Mesangial cell (primary cell): ENCODE data around the gene PRAMEF17. TPM values are rescaled to one million over a fixed set of nuclear protein-coding genes. Genes with fewer than 3 reads are reported as not detected.

ENCODE experiments used
- total RNA-seq: library from RNA; depleted of rRNA; stranded (reverse); fragments of >200 nt; gene quantifications from 2 replicates; pipeline ENCODE4 v1.2.3, GENCODE V29; 2015

The PRAMEF17 gene, protein sequence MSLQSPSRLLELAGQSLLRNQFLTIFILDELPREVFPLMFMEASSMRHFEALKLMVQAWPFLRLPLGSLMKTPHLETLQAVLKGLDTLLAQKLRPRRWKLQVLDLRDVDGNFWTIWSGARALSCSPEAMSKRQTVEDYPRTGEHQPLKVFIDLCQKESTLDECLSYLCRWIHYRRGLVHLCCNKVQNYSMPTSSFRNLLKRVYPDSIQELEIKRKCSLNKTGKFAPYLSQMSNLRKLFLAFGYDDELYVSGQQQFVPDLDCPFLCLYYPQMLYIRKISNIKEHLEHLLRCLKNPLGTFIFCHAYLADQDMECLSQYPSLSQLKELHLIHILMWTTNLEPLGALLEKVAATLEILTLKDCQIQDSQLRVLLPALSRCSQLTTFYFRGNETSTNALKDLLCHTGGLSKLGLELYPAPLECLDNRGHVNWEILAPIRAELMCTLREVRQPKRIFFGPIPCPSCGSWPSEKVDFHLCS
- not detected in 2 replicates for total RNA-seq

DNA sequence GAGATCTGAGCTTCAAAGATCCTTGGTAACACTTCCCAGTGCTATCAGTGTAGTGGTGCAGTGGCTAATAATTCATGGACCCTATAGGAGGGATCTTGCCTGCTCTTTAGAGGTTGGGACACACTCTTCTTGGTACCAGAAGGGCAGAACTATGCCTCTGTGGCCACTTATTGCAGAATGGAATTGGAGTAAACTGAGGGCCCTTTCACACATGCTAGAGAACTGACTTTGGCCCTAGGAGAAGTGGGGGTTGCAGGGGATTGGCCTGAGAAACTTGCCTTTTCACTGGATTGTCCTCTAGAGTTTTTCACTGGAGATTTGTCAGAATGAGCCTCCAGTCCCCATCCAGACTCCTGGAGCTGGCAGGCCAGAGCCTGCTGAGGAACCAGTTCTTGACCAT lies at the start of gene PRAMEF17:
PRAMEF17 (plus strand) TSS at position 301 of the 400 bp plus-strand sequence; CDS start at position 327, 26 bp downstream.

DNA sequence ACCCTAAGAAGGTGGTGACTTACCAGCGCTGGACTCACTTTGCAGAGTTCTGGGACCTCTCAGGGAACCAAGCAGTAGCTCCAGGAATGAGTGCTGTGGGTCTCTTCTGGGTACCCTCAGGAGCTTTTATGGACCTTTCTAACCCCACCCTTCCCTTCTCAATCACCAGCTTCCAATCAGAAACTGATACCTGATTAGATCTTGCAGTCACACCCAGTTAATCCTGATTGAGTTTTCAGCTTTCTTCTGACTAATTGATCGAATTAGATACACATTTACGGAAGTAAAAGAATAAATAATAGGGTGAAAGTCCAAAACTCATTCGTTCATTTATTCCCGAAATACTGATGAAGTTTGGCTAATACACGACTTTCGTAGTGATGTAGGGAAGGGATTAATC lies 42.4 kb upstream of the PRAMEF17 start, which contains the start of gene PRAMEF14:
PRAMEF14 (minus strand) TSS at position 101 of the 400 bp plus-strand sequence. CDS start 1,820 bp downstream, outside the sequence.

DNA sequence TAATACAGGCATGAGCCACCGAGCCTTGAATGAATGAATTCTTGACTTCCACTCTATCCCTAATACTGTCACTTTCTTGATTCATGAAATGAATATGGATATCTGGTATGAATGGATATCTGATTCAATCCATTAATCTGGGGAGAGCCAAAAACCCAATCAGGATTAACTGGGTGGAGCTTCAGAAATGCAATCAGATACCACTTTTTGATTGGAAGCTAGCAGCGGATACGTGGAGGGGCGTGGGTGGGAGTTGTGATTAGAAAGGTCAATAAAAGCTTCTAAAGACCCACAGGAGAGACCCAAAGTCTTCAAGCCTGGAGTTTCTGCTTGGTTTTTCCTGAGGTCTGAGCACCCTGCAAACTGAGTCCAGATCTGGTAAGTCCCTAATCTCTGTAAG lies 20.7 kb downstream of the PRAMEF17 start, which contains the start of gene PRAMEF20:
PRAMEF20 (plus strand) TSS at position 301 of the 400 bp plus-strand sequence. CDS start 5,905 bp downstream, outside the sequence.

Other genes starting within 250 kb of the PRAMEF17 start
- gene PRAMEF26, start 233.6 kb upstream of the PRAMEF17 start, total RNA-seq, result not detected in 2 replicates
- gene HNRNPCL4, start 224.0 kb upstream of the PRAMEF17 start, total RNA-seq, result not detected in 2 replicates
- gene PRAMEF9, start 217.8 kb upstream of the PRAMEF17 start, total RNA-seq, result not detected in 2 replicates
- not detected in 2 replicates for gene PRAMEF13, start 188.2 kb upstream of the PRAMEF17 start, total RNA-seq
- not detected in 2 replicates for gene PRAMEF18, start 163.5 kb upstream of the PRAMEF17 start, total RNA-seq
- gene PRAMEF5, start 135.4 kb upstream of the PRAMEF17 start, total RNA-seq, result not detected in 2 replicates
- gene PRAMEF8, start 104.5 kb upstream of the PRAMEF17 start, total RNA-seq, result not detected in 2 replicates
- not detected in 2 replicates for gene PRAMEF33, start 86.1 kb upstream of the PRAMEF17 start, total RNA-seq
- not detected in 2 replicates for gene PRAMEF15, start 74.1 kb upstream of the PRAMEF17 start, total RNA-seq
- gene PRAMEF14, start 42.5 kb upstream of the PRAMEF17 start, total RNA-seq, result not detected in 2 replicates
- gene PRAMEF19, start 17.7 kb upstream of the PRAMEF17 start, total RNA-seq, result not detected in 2 replicates
- gene PRAMEF20, start 20.8 kb downstream of the PRAMEF17 start, total RNA-seq, result not detected in 2 replicates
- 0.33 TPM in 1 of 2 replicates, not detected in the other for gene LRRC38, start 124.4 kb downstream of the PRAMEF17 start, total RNA-seq
- 7.1 and 7.3 TPM in 2 replicates for gene PDPN, start 194.2 kb downstream of the PRAMEF17 start, total RNA-seq